Mucosa of stomach (tissue), 1 donor: Measurements from ENCODE around the gene ASB18.

Source experiments
- H3K27me3 ChIP-seq: one replicate; pipeline ENCODE4 v1.7.0; 2013; ENCODE audit warnings: mild to moderate bottlenecking, low read length; ENCODE audit not compliant: control insufficient read depth, insufficient read depth
- H3K36me3 ChIP-seq: one replicate; pipeline ENCODE4 v1.7.0; 2013; ENCODE audit warnings: low read length; ENCODE audit not compliant: control insufficient read depth, insufficient read depth
- H3K4me1 ChIP-seq: one replicate; pipeline ENCODE4 v1.7.0; 2013; ENCODE audit warnings: mild to moderate bottlenecking, low read length; ENCODE audit not compliant: control insufficient read depth, insufficient read depth
- H3K4me3 ChIP-seq: one replicate; pipeline ENCODE4 v1.7.0; 2013; ENCODE audit warnings: low read length
- H3K9ac ChIP-seq: one replicate; pipeline ENCODE4 v1.7.0; 2013; ENCODE audit warnings: mild to moderate bottlenecking, low read length, moderate library complexity
- H3K9me3 ChIP-seq: one replicate; pipeline ENCODE4 v1.7.0; 2013; ENCODE audit warnings: mild to moderate bottlenecking, low read length, moderate library complexity; ENCODE audit not compliant: control insufficient read depth
- donor health status: Pancreatic carcinoma.

The ASB18 gene

GRCh38 chr2:236264256-236264655, at the start of gene ASB18:
ASB18 (minus strand) TSS chr2:236264406; CDS start chr2:236264345, 61 bp downstream.
- Histone ChIP-seq H3K27me3 (peaks cover 13% of the 10 kb centered on the region), H3K9ac (no peak within 1 kb of the TSS), H3K36me3 (no peaks in the 10 kb centered on the region), H3K9me3 (no peaks in the 10 kb centered on the region), H3K4me3 (no peak within 1 kb of the TSS), H3K4me1 (no peaks in the 10 kb centered on the region)

- Histone ChIP-seq H3K9me3 (no peaks in the 10 kb centered on the region), H3K4me1 (no peaks in the 10 kb centered on the region), H3K36me3 (no peaks in the 10 kb centered on the region), H3K27me3 (no peaks in the 10 kb centered on the region), H3K4me3 (no peak overlapping the region), H3K9ac (no peak overlapping the region)
Measured at GRCh38 chr2:236311286-236311685, 47.1 kb upstream of the ASB18 start.

- Histone ChIP-seq H3K36me3 (no peaks in the 10 kb centered on the region), H3K4me1 (no peaks in the 10 kb centered on the region), H3K9me3 (no peaks in the 10 kb centered on the region), H3K9ac (no peak overlapping the region), H3K27me3 (no peaks in the 10 kb centered on the region), H3K4me3 (no peak overlapping the region)
Measured at GRCh38 chr2:236309669-236310029, 45.4 kb upstream of the ASB18 start.

- Histone ChIP-seq H3K36me3 (no peaks in the 10 kb centered on the region), H3K4me1 (no peaks in the 10 kb centered on the region), H3K9me3 (no peaks in the 10 kb centered on the region), H3K4me3 (no peak overlapping the region), H3K27me3 (no peaks in the 10 kb centered on the region), H3K9ac (no peak overlapping the region)
Measured at GRCh38 chr2:236308855-236309668, 44.9 kb upstream of the ASB18 start.

GRCh38 chr2:236307641-236308040, 43.4 kb upstream of the ASB18 start:
- no peak overlapping the region for H3K4me3 ChIP-seq
- H3K4me1 ChIP-seq: no peaks in the 10 kb centered on the region
- H3K9ac ChIP-seq: no peak overlapping the region
- H3K36me3 ChIP-seq: no peaks in the 10 kb centered on the region
- H3K27me3 ChIP-seq: no peaks in the 10 kb centered on the region
- H3K9me3 ChIP-seq: no peaks in the 10 kb centered on the region

- H3K4me3 ChIP-seq: no peak overlapping the region
- no peaks in the 10 kb centered on the region for H3K9me3 ChIP-seq
- no peak overlapping the region for H3K9ac ChIP-seq
- H3K4me1 ChIP-seq: no peaks in the 10 kb centered on the region
- H3K27me3 ChIP-seq: no peaks in the 10 kb centered on the region
- no peaks in the 10 kb centered on the region for H3K36me3 ChIP-seq
Measured at GRCh38 chr2:236306825-236307540, 42.8 kb upstream of the ASB18 start.

GRCh38 chr2:236305964-236306605, 41.9 kb upstream of the ASB18 start:
- Histone ChIP-seq H3K36me3 (no peaks in the 10 kb centered on the region), H3K4me1 (no peaks in the 10 kb centered on the region), H3K9ac (no peak overlapping the region), H3K9me3 (no peaks in the 10 kb centered on the region), H3K27me3 (no peaks in the 10 kb centered on the region), H3K4me3 (no peak overlapping the region)

GRCh38 chr2:236305531-236305930, 41.3 kb upstream of the ASB18 start:
- Histone ChIP-seq H3K9ac (no peak overlapping the region), H3K36me3 (no peaks in the 10 kb centered on the region), H3K9me3 (no peaks in the 10 kb centered on the region), H3K27me3 (no peaks in the 10 kb centered on the region), H3K4me1 (no peaks in the 10 kb centered on the region), H3K4me3 (no peak overlapping the region)

- Histone ChIP-seq H3K4me3 (no peak overlapping the region), H3K4me1 (no peaks in the 10 kb centered on the region), H3K27me3 (no peaks in the 10 kb centered on the region)
Measured at GRCh38 chr2:236303935-236304334, 39.7 kb upstream of the ASB18 start.

GRCh38 chr2:236302555-236302954, 38.3 kb upstream of the ASB18 start:
- H3K9me3 ChIP-seq: no peaks in the 10 kb centered on the region
- H3K27me3 ChIP-seq: no peaks in the 10 kb centered on the region
- H3K4me1 ChIP-seq: no peaks in the 10 kb centered on the region
- H3K9ac ChIP-seq: no peak overlapping the region
- no peak overlapping the region for H3K4me3 ChIP-seq
- H3K36me3 ChIP-seq: no peaks in the 10 kb centered on the region

More at GRCh38 chr2:236303935-236304334, 39.7 kb upstream of the ASB18 start:
- Histone ChIP-seq H3K36me3 (no peaks in the 10 kb centered on the region), H3K9ac (no peak overlapping the region), H3K9me3 (no peaks in the 10 kb centered on the region)

GRCh38 chr2:236298924-236299475, 34.8 kb upstream of the ASB18 start:
- Histone ChIP-seq H3K4me1 (no peaks in the 10 kb centered on the region), H3K9ac (no peak overlapping the region), H3K4me3 (no peak overlapping the region), H3K36me3 (no peaks in the 10 kb centered on the region), H3K27me3 (no peaks in the 10 kb centered on the region), H3K9me3 (no peaks in the 10 kb centered on the region)

- Histone ChIP-seq H3K4me3 (no peak overlapping the region), H3K27me3 (no peaks in the 10 kb centered on the region), H3K9me3 (no peaks in the 10 kb centered on the region), H3K4me1 (no peaks in the 10 kb centered on the region), H3K9ac (no peak overlapping the region), H3K36me3 (no peaks in the 10 kb centered on the region)
Measured at GRCh38 chr2:236295481-236295880, 31.3 kb upstream of the ASB18 start.
